ENCODE results near the gene TMEM161A. TPM values are rescaled to one million over a fixed set of nuclear protein-coding genes. Genes with fewer than 3 reads are reported as not detected.
"Not testable (repeated sequence)": the region's sequence is repeated elsewhere in the genome, so short reads cannot be mapped to it uniquely, and the experiment has no call there.

The TMEM161A gene
- total RNA-seq, 1 donor from 2014 or later, result 13.3 TPM

DNA sequence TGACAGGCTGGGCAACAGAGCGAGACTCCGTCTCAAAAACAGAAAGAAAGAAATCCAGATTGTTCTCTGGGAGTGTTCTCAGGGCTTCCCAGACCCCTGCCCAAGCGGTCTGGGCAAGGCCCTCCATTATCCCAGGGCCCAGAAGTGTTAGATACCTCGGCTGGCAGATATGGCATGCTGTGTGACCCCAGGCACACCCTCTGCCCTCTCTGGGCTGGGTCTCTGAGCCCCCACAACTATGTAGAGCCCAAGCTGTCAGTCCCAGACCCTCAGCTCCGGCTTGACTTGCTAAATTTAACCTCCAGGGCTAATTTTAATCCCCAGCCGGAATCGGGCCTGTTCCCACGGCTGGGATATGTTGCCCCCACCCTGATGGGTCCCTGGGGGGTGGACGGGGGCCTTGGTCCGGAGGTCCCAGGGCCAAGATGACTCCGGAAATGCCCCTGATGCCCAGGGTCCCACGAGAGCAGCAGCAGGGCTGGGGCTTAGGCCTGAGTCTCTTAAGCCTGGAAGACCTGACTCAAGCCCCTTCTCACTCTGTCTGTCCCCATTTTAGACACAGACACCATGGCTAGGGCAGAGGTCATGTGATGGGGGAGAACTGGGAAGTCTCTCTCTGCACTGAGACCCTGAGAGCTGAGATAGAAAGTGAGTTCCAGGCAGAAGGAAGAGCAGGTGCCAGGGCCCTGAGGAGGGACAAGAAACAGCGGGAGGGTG, 14.5 kb upstream of the TMEM161A start:
- Histone ChIP-seq H3K79me2 (ENCODE audit: low read depth) (no peaks in the 10 kb centered on the region), H3K9me3 (ENCODE audit: low read depth) (no peaks in the 10 kb centered on the region), H2AFZ (replicated peaks) (no peak overlapping the region), H3K9ac (no peak overlapping the region), H3K4me1 (no peaks in the 10 kb centered on the region), H3K4me3 (no peak overlapping the region), H3K4me2 (no peak overlapping the region), H3K27ac (no peak overlapping the region), H4K20me1 (ENCODE audit: low read depth) (no peaks in the 10 kb centered on the region), H3K36me3 (no peaks in the 10 kb centered on the region), H3K27me3 (no peaks in the 10 kb centered on the region), H3F3A (ENCODE audit: low read depth) (no peaks in the 10 kb centered on the region)
- Mint-ChIP-seq H3K4me3 (no peak overlapping the region), H3K9me3 (no peaks in the 10 kb centered on the region), H3K36me3 (no peaks in the 10 kb centered on the region), H3K27ac (no peak overlapping the region), H3K27me3 (ENCODE audit: insufficient read depth, low read depth) (peaks cover 6% of the 10 kb centered on the region), H3K4me1 (no peaks in the 10 kb centered on the region)
- DNase-seq (ENCODE audit: low spot score), result no peak
- TF ChIP-seq, protein P1, sequence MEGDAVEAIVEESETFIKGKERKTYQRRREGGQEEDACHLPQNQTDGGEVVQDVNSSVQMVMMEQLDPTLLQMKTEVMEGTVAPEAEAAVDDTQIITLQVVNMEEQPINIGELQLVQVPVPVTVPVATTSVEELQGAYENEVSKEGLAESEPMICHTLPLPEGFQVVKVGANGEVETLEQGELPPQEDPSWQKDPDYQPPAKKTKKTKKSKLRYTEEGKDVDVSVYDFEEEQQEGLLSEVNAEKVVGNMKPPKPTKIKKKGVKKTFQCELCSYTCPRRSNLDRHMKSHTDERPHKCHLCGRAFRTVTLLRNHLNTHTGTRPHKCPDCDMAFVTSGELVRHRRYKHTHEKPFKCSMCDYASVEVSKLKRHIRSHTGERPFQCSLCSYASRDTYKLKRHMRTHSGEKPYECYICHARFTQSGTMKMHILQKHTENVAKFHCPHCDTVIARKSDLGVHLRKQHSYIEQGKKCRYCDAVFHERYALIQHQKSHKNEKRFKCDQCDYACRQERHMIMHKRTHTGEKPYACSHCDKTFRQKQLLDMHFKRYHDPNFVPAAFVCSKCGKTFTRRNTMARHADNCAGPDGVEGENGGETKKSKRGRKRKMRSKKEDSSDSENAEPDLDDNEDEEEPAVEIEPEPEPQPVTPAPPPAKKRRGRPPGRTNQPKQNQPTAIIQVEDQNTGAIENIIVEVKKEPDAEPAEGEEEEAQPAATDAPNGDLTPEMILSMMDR (IDR thresholded peaks at IDR 0.05), result no peak
- no peak for TF ChIP-seq EZH2 (IDR thresholded peaks at IDR 0.05)
- TF ChIP-seq EZH2phosphoT487 (IDR thresholded peaks at IDR 0.05), result no peak

DNA sequence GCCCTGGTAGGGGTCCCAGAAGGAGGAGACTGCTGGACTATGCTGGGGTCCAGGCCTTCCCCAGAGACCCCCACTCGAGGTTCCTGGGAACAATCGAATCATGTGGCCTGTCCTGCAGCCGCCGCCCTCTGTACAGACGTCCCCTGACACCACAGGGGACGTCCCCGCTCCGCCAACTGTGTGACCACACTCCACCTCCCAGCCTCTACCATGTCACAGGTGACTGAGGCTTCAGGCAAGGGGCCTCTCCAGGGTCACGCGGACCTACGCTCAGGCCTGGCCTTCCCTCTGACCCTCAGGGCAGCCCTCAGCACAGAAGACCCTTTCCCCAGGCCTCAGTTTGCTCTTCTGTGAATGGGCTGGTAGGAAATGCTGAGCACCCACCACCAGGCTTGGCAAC, 13.1 kb upstream of the TMEM161A start:
- Histone ChIP-seq H3K79me2 (ENCODE audit: low read depth) (no peaks in the 10 kb centered on the region), H3K4me1 (no peaks in the 10 kb centered on the region), H2AFZ (replicated peaks) (no peak overlapping the region), H4K20me1 (ENCODE audit: low read depth) (no peaks in the 10 kb centered on the region), H3K27ac (no peak overlapping the region), H3F3A (ENCODE audit: low read depth) (no peaks in the 10 kb centered on the region), H3K4me3 (no peak overlapping the region), H3K27me3 (no peaks in the 10 kb centered on the region), H3K4me2 (no peak overlapping the region), H3K9ac (no peak overlapping the region), H3K9me3 (ENCODE audit: low read depth) (no peaks in the 10 kb centered on the region), H3K36me3 (no peaks in the 10 kb centered on the region)
- Mint-ChIP-seq H3K27me3 (ENCODE audit: insufficient read depth, low read depth) (peaks cover 6% of the 10 kb centered on the region), H3K4me3 (no peak overlapping the region), H3K36me3 (no peaks in the 10 kb centered on the region), H3K9me3 (no peaks in the 10 kb centered on the region), H3K4me1 (no peaks in the 10 kb centered on the region), H3K27ac (no peak overlapping the region)
- no peak for DNase-seq (ENCODE audit: low spot score)
- TF ChIP-seq, protein P1 (IDR thresholded peaks at IDR 0.05), result no peak
- TF ChIP-seq EZH2phosphoT487 (IDR thresholded peaks at IDR 0.05) (no peak), EZH2 (IDR thresholded peaks at IDR 0.05) (no peak)

- Histone ChIP-seq H3F3A (ENCODE audit: low read depth) (no peaks in the 10 kb centered on the region), H3K4me2 (no peak overlapping the region), H3K9me3 (ENCODE audit: low read depth) (no peaks in the 10 kb centered on the region), H2AFZ (replicated peaks) (no peak overlapping the region), H4K20me1 (ENCODE audit: low read depth) (no peaks in the 10 kb centered on the region), H3K36me3 (no peaks in the 10 kb centered on the region), H3K79me2 (ENCODE audit: low read depth) (no peaks in the 10 kb centered on the region), H3K4me1 (no peaks in the 10 kb centered on the region), H3K9ac (no peak overlapping the region), H3K27ac (no peak overlapping the region), H3K27me3 (no peaks in the 10 kb centered on the region), H3K4me3 (no peak overlapping the region)
- no peak overlapping the region for H3K4me3 Mint-ChIP-seq
- no peak for TF ChIP-seq EZH2 (IDR thresholded peaks at IDR 0.05)
- TF ChIP-seq, protein P1 (IDR thresholded peaks at IDR 0.05), result no peak
- no peak for TF ChIP-seq EZH2phosphoT487 (IDR thresholded peaks at IDR 0.05)
- no peak for DNase-seq (ENCODE audit: low spot score)
- H3K4me1 Mint-ChIP-seq, result no peaks in the 10 kb centered on the region
- H3K27ac Mint-ChIP-seq, result no peak overlapping the region
- peaks cover 6% of the 10 kb centered on the region for H3K27me3 Mint-ChIP-seq (ENCODE audit: insufficient read depth, low read depth)
- no peaks in the 10 kb centered on the region for H3K9me3 Mint-ChIP-seq
- H3K36me3 Mint-ChIP-seq, result no peaks in the 10 kb centered on the region
Observed at GRCh38 chr19:19149435-19149834, 11.2 kb upstream of the TMEM161A start.

- not testable (repeated sequence) for H3K4me2 ChIP-seq; H3K27ac ChIP-seq; H3K27me3 Mint-ChIP-seq (ENCODE audit: insufficient read depth, low read depth); H3K36me3 ChIP-seq; H3K27me3 ChIP-seq; H3K4me3 Mint-ChIP-seq; H3K9ac ChIP-seq; H3K36me3 Mint-ChIP-seq; H2AFZ ChIP-seq (replicated peaks); H3K4me1 ChIP-seq; H3K9me3 Mint-ChIP-seq; H3K4me1 Mint-ChIP-seq; H4K20me1 ChIP-seq (ENCODE audit: low read depth); H3K9me3 ChIP-seq (ENCODE audit: low read depth); H3K79me2 ChIP-seq (ENCODE audit: low read depth); H3K4me3 ChIP-seq; DNase-seq (ENCODE audit: low spot score); H3F3A ChIP-seq (ENCODE audit: low read depth); H3K27ac Mint-ChIP-seq
Observed at GRCh38 chr19:19148504-19148903, 10.2 kb upstream of the TMEM161A start.

All from neural progenitor cell (in vitro differentiated cells).